NCI-H2081 (cell line): Measurements from ENCODE around the gene CACNG5.

ENCODE experiments used
- DNase-seq, 2 experiments: peaks; one replicate each; lab custom pipeline; 2025; lab: John Stamatoyannopoulos, UW

Gene CACNG5

DNA sequence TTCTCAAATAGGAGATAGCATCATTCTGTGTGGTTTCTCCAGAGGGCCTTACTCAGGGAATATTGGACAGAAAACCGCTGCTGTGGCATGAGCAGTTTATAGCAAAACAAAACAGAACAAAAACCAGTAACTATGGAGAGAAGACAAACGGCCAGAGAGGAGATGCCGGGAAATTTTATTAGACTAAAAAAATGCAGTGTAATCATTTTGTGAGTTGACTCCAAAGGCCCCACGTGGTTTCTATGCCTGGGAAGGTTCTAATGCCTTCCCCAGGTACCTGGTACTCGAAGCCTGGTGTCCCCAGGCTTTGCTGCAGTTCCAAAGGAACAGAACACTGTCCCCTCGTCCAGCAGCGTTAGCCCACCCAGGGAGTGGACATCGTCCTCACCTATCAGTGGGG is 12.9 kb upstream of the CACNG5 start:
- no peak for DNase-seq

DNA sequence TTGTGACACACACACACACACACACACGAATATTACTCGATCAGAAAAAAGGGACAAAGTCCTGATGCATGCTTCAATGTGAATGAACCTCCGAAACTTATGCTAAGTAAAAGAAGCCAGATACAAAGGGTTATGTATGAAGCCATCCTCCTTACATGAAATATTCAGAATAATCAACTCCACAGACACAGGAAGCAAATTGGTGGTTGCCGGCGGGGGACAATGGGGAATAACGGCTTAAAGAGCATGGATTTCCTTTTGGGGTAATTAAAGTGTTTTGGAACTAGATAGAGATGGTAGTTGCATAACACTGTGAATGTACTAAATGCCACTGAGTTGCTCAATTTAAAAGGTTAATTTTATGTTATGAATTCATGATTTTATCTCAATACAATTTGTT is 8.1 kb upstream of the CACNG5 start:
- DNase-seq = no peak

DNA sequence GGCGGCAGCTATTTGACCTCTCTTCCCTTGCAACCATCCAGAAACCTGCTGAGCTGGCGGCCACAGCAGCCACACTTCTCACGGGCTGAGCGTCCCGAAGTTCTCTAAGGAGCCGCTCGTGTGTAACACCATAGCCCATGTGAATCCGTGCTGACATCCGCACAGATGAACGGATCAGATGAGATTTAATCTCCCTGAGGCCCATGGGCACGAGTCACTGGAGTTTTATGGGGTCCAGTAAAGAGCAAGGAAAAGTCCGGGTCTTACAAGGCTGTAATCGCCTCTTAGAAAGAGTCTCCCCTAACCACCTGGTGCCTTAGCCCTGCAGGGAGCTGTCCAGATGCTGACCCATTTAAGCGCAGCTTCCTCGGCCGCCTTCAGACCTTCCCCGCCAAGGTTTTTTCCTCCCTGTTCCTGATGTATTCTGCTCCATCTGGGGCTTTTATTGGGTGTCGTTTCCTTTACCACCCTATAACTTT is 5.5 kb upstream of the CACNG5 start:
- no peak for DNase-seq

DNA sequence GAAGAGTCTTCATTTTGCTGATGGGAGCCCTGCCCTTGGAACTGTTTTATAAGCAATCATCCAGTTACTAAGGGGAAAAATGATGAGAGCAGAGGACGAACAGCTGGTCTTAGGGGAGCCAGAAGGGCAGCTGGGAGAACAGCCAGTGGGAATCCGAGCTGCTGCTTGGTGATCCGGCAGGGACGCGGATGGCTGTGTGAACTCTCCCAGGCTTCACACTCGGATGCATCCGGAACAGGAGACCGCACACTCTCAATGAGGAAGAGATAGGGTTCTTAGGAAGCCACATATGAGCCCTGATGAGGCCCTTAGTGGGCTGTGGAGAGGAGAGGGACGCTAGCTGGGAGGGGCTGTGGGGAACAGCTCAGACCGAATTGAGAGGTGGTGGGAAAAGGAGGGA is 5.0 kb upstream of the CACNG5 start:
- no peak for DNase-seq

DNA sequence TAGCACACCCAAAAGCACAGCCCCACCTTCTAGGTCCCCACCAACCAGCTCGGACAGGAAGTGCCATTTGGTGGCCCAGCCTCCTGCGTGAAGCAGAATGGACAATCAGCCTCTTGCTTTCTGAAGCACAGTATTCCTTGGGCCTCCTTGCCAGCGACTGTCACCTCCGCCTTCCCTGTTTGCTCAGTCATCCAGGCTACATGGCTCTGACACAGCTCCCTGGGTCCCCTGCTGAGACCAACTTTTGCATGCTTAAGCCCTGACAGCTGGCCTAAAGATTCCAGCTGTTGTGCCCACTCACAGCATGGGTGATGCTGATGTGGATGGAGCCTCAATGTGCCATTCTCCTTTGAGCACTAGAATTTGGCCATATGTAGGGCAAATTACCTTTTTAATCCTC is 4.5 kb upstream of the CACNG5 start:
- DNase-seq = no peak

DNA sequence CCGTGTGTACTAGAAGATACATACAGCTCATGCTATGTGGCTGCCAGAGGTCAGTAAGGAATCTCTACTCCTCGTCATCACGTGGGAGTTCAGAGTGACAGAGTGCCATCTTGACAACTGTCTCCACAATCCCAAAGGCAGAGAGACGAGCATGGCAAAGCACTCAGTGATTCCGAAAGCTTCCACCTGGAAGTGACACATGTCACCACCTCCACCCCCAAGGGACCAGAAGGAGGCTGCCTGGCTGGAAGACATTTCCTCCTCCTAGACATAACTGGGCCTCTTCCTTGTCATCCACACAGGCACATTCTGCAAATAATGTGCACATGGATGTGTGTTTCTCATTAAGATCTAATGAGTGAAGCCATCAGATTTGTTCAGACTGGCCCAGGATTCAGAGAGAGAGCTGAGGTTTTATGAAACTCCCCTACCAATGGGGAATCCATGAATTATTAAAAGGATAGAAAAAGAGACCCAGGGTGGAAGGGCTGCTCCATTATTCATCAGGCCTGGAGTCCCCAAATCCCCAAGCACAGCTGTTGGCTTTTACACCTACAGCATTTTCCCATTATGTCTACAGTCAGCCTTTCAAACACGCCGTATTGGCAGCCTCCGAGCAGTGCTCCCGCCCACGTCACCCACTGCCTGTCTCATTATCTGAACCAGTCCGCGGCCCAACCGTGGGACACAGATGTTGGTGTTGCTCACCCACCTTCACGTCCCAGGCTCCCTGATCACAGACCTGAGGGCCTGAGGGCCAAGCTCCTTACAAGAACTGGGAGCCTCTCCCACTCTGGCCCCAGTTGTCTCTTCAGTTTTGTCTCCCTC is 3.3 kb upstream of the CACNG5 start:
- no peak for DNase-seq

DNA sequence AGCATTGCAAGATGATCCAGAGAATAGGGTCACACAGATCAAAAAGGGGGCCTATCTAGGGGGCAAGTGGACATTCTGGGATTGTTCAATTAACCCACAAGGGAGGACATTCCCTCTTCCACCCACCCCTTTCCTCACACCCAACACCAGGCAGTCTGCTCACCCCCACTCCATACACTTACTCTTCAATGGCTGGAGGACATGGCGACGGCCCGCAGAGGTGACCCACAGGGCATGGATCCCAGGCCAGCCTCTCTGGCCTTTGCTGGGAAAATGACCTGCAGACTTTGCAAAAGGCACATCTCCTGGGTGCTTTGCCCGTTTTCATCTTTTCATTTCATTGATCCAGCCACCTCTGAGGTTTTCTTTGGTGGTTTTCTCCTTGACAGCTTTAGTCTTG is 1.7 kb upstream of the CACNG5 start:
- no peak for DNase-seq

DNA sequence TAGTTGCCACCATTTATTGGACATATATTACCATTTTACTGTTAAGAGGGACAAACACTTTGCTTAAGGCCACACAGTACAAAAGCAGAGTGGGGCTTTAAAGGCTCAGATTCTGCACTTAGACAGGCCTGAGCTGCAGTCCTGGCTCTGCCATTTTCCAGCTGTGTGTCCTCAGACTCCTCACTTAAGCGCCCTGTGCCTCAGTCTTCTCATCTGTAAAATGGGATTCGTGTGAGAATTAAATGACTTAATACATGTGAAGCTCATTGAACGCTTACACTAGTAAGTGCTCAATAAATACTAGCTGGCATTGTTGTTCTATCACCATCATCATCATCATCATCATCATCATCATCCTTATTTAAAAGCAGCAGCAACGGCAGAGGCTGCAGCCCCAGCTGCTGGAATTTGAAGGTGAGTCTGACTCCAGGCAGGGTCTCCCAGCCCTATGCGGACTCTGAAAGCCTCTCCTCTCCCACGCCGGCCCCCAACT is 445 bp upstream of the CACNG5 start:
- no peak for DNase-seq

DNA sequence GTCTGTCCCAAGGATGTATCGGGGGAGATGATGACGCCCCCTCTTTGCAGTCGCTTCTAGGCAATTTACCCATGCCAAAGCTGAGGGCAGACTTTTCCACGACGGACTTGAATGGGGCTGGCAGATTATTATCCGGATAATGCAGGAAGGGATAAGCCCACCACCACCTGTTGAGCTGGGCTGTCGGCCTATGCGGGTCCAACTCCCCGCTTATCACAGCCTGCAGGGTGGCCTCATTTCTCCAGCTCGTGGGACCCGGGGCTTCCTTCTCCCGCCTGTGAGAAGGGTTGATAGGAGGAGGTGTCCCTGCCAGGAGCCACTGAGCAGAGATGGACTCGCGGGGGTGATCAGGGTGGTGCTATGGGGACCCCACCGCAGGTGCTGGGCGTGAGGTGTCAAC is 559 bp downstream of the CACNG5 start:
- no peak for DNase-seq

DNA sequence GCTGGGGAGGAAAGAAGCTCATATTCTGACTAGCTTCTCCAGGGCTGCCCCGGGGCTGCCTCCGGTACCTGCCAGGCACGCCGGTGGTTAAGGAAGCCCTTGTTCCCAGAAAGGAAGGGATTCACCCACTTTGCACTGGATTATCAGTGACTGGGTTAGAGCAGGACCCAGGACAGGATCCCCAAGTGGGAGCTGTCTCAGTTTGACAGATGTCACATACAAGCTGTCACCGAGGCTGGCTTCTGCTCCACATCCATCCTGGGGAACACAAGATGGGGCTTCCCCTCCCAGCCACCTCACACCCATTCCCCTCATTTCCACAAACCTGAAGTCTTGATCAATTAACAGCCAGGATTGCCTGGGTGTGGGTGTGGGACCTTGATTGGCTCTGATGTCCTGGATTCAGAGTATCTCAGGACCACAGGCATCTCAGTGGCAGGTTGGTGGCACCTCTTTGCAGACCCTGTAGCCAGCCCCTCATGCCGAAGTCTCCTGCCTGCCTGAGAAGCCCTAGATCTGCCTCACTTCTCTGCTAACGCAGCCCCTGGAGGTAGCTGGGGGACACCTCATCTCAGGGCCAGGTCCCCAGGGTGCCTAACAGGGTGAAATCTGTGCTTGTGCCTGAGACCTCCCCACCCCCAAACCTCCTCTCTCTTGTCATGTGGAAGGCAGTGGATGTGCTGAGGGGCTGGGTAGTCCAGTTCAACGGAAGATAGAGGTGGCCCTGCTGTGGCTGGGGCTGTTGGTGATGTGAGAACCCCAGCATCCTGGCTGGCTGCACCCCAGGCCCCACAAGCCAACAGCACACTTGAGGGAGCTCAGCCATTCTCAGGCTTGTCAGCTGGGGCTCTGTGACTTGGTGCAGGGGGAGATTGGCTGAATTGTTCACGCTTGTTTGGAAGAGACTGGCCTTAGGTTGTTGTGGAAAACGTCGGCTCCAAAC is 1.4 kb downstream of the CACNG5 start:
- no peak for DNase-seq

DNA sequence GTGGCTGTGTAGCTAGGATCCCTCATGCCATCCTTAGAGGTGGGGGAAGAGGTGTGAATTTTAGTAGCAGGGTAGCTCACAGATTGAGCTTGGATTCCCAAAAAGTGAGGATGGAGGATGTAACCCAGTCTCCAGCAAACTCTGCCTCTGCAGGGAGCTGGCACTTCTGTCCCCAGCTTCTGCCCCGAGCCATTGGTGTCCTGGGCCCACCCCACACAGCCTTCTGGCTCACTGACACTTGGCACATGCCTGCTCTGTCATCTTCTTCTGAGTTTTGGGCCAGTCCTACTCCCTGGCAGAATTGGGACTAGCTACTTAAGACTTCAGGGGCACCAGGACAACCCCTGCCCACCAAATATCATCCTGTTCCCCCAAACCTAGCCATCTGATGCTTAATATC is 2.3 kb downstream of the CACNG5 start:
- DNase-seq = no peak

DNA sequence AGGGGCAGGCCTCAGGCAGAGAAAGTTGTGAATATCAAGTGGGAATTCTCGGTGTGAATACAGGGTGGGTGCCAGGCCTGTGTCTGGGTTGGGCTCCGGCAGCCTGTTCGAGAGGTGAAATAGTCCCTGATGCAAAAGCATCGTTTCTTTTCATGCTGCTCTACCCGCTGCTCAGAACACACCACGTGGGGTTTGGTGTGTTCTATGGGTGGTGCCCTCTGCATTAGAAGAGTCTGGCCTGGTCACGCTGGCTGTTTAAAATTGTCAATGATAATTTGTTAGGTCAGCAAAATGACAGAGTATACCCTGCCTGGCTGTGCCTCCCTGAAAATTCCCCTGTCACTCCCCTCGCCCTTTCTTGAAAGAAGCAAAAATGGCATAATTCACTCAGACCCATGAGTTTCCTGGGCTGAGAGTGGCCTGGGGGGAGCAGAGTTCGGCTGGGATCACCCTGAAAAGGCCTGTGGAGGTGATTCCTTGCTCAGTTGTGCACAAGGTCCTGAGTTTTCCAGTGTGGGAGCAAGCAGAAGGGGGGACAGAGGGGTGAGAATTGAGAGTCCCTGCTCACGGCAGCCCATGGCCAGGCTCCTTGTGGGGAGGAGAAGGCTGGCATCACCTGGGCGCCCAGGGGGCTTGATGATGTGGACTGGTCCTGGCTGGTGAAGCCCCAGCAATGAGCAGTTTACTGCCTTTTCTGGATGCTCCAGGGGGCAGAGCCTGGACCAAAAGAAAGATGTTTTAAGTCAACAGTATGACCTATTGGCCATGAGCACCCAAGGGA is 3.2 kb downstream of the CACNG5 start:
- DNase-seq = no peak

DNA sequence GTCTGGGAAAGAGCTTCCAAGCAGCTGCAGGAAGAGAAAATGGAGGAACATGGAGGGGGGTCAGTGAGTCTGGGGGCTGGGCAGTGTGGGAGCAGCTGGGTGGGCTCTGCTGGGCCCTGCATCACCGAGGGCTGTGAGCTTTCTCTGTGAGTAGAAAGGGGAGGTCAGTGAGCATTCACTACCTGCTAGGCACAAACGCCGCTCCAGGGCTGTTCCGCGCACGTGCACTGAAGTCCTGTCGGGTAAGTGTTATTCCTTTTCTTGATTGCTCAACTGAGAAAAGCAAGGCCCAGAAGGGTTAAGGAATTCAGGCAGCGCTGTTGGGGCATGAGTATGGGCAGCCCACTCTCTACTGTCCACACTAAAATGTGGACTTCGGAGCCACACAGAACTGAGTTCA is 4.7 kb downstream of the CACNG5 start:
- no peak for DNase-seq

DNA sequence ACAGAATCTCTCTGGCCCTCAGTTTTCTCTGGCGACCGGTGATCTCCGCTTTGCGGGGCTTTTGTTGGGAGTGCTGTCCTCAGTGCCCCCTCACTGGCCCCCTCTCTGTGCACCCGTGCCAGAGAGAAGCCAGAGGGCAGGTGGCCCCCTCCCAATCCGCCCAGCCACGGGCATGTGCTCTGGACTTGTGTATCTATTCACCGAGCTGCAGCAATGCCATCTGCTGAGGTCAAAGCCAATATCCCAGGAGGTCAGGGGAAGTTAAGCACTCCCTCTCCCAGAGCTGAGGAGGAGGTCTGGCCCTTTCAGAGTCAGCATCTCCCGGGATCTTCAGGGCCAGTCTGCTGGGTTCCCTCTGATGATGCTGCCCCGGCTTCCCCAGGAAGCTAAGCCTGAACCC is 5.1 kb downstream of the CACNG5 start:
- DNase-seq = no peak

DNA sequence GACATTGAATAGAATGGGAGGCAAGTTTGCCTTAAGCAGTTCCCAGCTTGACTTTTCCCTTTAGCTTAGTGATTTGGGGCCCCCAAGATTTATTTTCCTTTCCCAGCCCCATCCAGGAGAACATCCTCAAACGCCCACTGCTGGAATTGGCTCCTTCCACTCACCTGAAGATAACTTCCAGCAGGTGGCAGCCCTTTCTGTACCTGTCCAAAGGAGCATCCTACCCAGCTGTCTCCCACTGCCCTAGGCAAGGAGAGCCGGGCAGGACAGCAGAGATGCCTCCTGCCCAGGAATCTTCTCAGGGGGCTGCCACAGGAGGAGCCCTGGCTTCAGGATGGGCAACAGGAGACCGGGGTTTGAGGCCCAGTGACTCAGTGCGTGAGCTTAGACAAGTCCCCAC is 6.4 kb downstream of the CACNG5 start:
- DNase-seq = no peak

DNA sequence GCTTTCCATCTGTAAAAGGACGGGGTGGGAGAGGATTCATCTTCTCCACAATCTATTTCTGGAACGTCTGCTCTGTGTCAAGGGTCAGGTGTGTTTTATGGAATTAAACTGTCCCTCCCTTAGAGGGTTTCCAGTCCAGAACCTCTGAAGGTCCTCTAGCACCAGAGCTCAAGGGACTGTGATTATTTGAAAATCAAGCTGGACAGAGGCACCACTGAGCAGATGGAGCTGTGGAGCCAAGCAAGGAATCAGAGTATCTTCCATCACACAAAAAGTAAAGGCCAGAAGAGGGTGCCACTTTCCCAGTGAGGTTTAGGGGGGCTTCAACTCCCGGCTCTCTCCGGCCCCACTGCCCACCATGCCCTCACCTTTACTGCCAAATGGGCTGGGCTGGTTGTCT is 6.8 kb downstream of the CACNG5 start:
- no peak for DNase-seq

DNA sequence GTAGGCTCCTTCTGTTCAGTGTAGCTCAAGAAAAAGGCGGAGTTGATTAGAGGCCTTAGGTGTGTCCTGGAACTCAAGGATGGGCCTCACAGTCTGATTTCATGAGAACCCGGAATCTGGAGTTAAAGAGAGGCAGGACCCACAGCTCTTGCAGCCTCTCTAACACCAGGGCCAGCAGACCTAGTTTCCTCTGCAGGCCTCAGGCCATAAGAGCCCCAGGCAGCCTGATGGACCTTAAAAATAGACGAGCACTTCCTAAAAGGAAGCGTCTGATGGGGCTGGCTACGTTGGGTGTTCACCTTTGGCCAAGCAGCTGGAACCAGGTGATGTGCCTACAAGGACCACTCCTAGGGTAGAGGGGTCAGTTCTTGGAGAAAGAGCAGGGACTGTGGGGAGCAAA is 7.6 kb downstream of the CACNG5 start:
- DNase-seq = no peak

DNA sequence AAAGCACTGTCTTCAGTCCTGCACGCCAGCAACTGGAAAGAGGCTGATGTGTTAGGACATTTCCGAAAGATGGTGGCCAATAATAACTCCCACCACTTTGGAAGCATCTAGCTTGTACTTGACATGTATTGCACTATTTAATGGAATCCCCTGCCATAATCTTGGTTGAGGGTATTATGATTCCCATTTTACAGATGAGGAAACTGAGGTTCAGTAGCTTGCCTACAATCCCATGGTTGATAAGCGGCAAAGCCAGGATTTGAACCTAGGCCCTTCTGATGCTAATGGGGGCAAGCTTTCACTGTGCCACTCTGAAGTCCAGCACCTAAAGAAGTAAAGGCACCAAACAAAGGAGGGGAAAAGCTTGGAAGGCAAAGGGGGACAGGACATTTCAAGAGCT is 8.0 kb downstream of the CACNG5 start:
- no peak for DNase-seq

DNA sequence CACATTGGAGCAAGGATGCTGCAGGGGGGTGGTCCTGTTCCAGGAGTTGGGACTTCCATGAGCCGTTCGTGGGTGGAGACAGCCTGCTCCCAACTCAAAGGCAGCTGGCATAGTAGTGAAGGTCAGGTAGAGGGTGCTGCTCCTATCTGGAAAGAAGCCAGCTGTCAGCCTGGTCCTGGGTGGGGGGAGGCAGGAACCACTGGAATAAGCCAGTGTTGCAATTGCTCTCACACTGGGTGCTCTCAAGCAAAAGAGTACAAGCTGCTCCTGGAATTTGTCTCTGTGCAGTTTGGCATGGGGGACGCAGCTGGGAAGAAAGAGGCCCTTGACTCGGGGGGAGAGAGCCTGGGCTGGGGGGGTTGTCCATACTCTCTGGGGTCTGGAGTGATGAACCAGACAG is 8.7 kb downstream of the CACNG5 start:
- no peak for DNase-seq

DNA sequence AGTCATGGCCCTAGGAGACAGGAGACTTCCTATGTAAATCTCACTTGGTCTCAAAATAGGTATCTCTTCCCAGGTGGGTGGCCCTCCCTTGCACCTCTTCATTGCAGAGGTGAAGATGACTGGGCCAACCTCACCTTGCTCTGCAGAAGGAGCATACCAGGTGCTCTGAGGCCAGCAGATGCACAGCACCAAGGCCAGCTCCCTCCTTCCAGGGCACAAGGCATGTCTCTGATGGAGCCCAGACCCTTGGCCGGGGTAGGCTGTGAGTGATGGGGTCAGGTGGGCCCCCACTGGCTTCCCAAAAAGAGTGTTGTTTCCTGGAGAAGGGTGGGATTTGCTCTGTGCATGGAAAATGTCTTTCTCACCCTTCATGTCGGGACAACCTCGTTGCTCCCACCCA is 12.8 kb downstream of the CACNG5 start:
- DNase-seq = no peak

DNA sequence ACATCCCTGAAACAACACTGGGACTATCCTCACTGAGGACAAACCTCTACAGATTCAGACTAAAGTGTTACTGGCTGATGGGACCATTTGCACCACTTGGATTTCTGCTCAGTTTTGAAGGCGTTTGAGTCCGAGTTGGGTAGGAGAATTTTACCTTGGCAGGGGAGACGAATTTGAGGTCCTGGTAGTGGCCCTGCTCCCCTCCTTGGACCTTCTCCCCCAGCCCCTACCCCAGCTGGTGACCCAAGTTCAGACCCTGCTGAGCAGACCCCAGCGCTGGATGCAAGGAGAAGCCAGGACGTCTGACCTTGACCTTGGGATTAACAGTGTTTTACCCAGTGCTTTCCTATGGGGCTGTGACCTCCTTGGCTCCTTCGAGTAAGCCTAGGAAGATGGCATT is 13.6 kb downstream of the CACNG5 start:
- no peak for DNase-seq

DNA sequence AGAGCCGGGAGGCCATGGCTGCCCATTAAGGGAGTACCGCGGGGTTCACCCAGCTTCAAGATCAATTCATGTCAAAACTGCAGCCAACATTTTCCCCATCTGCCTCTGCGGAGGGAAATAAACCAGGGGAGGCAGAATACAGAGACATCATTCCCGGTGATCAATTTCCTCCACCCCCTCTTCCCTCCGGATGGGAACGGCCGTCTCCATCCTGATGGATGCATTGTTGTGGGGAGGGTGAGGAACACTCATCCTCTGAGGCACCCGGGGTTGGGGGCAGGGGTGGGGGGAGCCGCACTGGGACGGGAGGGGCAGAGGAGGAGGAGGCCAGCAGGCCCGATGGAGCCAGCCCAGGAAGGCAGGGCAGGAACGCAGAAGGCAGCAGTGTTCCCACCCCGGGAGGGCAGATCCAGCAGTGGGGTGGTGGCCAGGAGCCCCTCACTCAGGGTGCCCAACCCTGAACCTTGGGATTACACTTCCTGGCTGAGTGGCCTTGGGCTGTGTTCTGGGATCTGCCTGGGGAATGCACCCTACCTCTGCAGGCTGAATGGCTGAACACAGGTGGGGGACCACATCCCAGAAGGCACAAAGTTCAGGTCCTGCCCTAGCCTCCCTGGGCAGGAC is 14.2 kb downstream of the CACNG5 start:
- DNase-seq = no peak
